HG03457 (cell line): Measurements from ENCODE around the gene DLG2.
"Not testable (repeated sequence)": the region's sequence is repeated elsewhere in the genome, so short reads cannot be mapped to it uniquely, and the experiment has no call there.

Experiments
- ATAC-seq: cut with Tn5 transposase; IDR thresholded peaks from one replicate; pipeline ENCODE4 v1.9.1; 2021; ENCODE audit warnings: moderate number of reproducible peaks; ENCODE audit not compliant: unreplicated experiment

Gene DLG2

GRCh38 chr11:85249482-85249881 is 377.7 kb downstream of the DLG2 start:
- ATAC-seq, result no peak

- no peak for ATAC-seq
Observed at GRCh38 chr11:85247797-85248196, 379.3 kb downstream of the DLG2 start.

- no peak for ATAC-seq
Observed at GRCh38 chr11:85238906-85239305, 388.2 kb downstream of the DLG2 start.

DNA sequence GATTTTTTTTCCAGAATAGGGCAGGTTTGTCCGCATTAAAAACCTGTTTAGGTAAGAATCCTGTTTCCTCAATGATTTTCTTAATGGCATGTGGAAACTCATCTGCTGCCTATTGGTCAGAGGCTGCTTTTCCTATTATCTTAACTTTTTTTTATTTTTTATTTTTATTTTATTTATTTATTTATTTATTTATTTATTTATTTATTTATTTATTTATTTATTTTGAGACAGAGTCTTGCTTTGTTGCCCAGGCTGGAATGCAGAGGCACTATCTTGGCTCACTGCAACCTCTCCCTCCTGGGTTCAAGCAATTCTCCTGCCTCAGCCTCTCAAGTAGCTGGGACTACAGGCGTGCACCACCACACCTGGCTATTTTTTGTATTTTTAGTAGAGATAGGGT is 389.1 kb downstream of the DLG2 start:
- not testable (repeated sequence) for ATAC-seq

- no peak for ATAC-seq
Observed at GRCh38 chr11:85236211-85236610, 390.9 kb downstream of the DLG2 start.

DNA sequence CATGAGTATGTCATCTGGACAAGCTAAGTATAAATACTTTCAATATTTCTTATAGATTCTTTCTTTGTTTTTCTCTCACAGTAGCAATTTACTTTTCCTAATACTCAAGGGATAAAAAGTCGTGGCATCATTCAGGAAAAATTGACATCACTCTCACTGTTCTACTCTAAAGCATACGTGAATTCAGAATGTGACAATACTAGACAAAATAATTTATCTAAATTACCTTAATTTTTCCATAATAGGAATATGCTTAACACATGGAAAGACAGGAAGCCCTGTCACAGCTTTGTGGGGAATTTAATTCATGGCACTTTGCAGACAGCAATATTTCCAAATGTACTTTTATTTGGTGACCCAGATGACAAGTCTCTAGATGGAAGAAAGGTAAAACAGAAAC is 394.6 kb downstream of the DLG2 start:
- no peak for ATAC-seq

DNA sequence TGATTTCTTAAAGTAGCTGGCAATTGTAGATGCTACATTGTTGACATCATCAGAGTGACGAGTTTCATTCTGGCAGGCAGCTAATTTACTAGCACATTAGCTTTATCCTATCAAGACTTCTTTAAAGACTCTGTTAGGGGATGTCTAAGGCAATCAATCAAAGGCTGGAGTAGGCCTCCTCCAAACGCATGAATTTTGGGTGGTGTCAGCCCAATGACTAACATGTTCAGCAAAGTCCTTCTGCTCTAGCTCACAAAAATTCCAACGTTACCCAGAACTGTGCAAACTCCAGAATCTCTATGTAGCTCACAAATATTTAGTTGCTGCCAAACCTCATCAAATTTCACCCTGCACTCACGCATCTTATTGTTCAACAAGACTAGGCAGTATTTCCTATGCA is 395.6 kb downstream of the DLG2 start:
- no peak for ATAC-seq

- ATAC-seq, result not testable (repeated sequence)
Observed at GRCh38 chr11:85229723-85230122, 397.4 kb downstream of the DLG2 start.

- ATAC-seq, result no peak
Observed at GRCh38 chr11:85196968-85197367, 430.2 kb downstream of the DLG2 start.

- ATAC-seq, result no peak
Observed at GRCh38 chr11:85195934-85196333, 431.2 kb downstream of the DLG2 start.

GRCh38 chr11:85187992-85188391 is 439.2 kb downstream of the DLG2 start:
- ATAC-seq, result no peak

- ATAC-seq, result no peak
Observed at GRCh38 chr11:85184721-85185120, 442.4 kb downstream of the DLG2 start.

- ATAC-seq, result no peak
Observed at GRCh38 chr11:85182441-85183387, 444.4 kb downstream of the DLG2 start.

DNA sequence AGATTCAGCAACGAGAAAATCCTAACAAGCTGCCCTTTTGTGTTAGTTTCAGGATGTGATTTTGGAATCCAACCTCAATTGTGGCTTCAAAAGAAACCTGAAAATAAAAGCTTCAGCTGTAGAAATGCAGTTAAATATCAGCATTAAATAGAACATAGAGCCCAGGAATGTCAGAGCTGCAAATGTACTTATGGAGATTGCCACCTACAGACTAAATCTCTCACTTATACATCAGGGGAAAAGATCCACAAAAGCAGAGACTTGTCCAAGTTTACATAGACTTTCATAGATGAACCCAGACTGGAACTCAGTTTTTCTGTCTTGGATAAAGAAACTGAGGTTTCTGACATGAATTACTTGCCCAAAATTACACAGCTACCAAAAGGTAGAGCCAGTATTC is 446.6 kb downstream of the DLG2 start:
- no peak for ATAC-seq

- ATAC-seq, result no peak
Observed at GRCh38 chr11:85171648-85172257, 455.4 kb downstream of the DLG2 start.

DNA sequence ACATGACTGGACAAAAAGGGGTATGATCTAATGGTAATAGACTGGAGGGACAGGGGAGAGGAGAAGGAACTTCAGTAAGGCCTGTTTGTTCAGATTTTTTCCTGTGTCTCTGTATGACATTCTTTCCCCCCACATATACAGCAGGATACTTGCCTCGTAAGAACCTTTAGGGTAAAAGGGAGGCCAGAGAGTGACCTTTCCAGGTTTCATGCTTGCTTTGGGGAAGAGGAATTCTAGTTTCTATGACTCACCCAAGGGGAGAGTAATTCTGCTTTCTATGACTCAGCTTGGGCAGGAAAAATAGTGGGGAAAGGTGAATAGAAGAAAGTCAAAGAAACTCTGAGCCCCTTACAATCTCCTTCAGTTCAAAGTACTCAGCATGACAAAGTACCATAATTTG is 457.0 kb downstream of the DLG2 start:
- no peak for ATAC-seq

DNA sequence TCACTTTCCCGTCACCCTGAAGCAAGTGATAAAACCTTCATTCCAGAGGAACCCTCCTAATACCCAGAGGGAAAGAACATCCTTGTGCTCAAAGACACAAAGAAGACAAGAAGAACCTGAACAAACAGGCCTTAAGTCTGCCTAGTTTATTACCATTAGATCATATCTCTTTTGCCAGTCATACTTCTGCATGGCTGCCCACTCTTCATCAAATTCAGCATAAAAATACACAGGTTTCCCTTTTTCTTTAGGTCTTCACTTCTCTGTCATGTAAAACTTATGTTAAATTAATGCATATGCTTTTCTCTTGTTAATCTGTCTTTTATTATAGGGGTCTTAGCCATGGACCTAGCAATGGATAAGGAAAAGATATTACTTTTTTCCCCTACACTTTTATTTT is 459.7 kb downstream of the DLG2 start:
- no peak for ATAC-seq

GRCh38 chr11:85167038-85167437 is 460.1 kb downstream of the DLG2 start:
- ATAC-seq, result no peak

DNA sequence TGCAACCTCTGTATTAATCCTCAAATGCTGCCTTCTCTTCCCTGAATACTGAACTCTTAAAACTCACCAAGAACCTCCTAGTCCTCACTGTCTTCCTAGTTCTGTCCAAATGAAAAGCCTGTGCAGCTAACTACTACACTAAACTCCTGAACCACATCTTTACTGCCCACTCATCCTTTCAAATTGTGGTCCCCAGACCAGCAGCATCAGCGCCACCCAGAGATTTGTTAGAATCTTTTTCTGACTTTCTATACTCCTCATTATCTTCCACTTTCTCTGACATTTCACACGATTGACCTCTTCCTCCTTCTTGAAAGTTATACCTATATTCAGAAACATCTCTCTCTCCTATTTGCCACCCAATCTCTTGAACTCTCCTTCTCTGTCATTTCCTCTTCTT is 461.3 kb downstream of the DLG2 start:
- no peak for ATAC-seq

- ATAC-seq, result no peak
Observed at GRCh38 chr11:85164743-85165142, 462.4 kb downstream of the DLG2 start.

GRCh38 chr11:85154294-85154693 is 472.9 kb downstream of the DLG2 start:
- ATAC-seq, result no peak

- ATAC-seq, result no peak
Observed at GRCh38 chr11:85137597-85137996, 489.5 kb downstream of the DLG2 start.
